H9 (cell line): ENCODE results near the gene BCHE. TPM values are rescaled to one million over a fixed set of nuclear protein-coding genes. Genes with fewer than 3 reads are reported as not detected.

Experiments used
- DNase-seq: peaks from one replicate; pipeline ENCODE4 v3.0.0-alpha.2; 2017
- H2AFZ ChIP-seq: one replicate; pipeline ENCODE4 v1.6.1; 2013; ENCODE audit warnings: mild to moderate bottlenecking, low read length, control low read depth, moderate library complexity
- H2AK5ac ChIP-seq: 2 replicates; pipeline ENCODE4 v1.6.1; 2013; ENCODE audit warnings: low read length, control low read depth, mixed read lengths; ENCODE audit not compliant: insufficient read length
- H2BK120ac ChIP-seq: one replicate; pipeline ENCODE4 v1.6.1; 2013; ENCODE audit warnings: low read depth, mild to moderate bottlenecking, low read length, control low read depth, inconsistent platforms; ENCODE audit not compliant: poor library complexity, severe bottlenecking
- H2BK12ac ChIP-seq: 2 replicates; pipeline ENCODE4 v1.6.1; 2013; ENCODE audit warnings: low read length, control low read depth, mixed read lengths, low read depth; ENCODE audit not compliant: insufficient read length
- H2BK15ac ChIP-seq: 2 replicates; pipeline ENCODE4 v1.6.1; 2013; ENCODE audit warnings: low read depth, low read length, control low read depth
- H2BK20ac ChIP-seq: one replicate; pipeline ENCODE4 v1.6.1; 2013; ENCODE audit warnings: low read depth, mild to moderate bottlenecking, low read length, control low read depth, inconsistent platforms; ENCODE audit not compliant: poor library complexity, severe bottlenecking
- H2BK5ac ChIP-seq: 2 replicates; pipeline ENCODE4 v1.6.1; 2013; ENCODE audit warnings: low read length, control low read depth, mixed read lengths; ENCODE audit not compliant: insufficient read length
- H3K14ac ChIP-seq: 2 replicates; pipeline ENCODE4 v1.6.1; 2013; ENCODE audit warnings: low read length, control low read depth; ENCODE audit not compliant: insufficient read depth
- H3K18ac ChIP-seq: 2 replicates; pipeline ENCODE4 v1.6.1; 2013; ENCODE audit warnings: low read depth, mild to moderate bottlenecking, mixed read lengths, low read length, control low read depth; ENCODE audit not compliant: insufficient read length
- H3K23ac ChIP-seq: 2 replicates; pipeline ENCODE4 v1.6.1; 2013; ENCODE audit warnings: low read length, control low read depth, mixed read lengths, low read depth; ENCODE audit not compliant: insufficient read length
- H3K23me2 ChIP-seq: 2 replicates; pipeline ENCODE4 v1.6.1; 2013; ENCODE audit warnings: low read depth, mild to moderate bottlenecking, mixed read lengths, low read length, control low read depth; ENCODE audit not compliant: insufficient read length, poor library complexity, severe bottlenecking
- H3K27ac ChIP-seq: 2 replicates; pipeline ENCODE4 v1.5.1; 2013; ENCODE audit warnings: low read length, control low read depth, mixed read lengths, low read depth; ENCODE audit not compliant: insufficient read length
- H3K27me3 ChIP-seq: 2 replicates; pipeline ENCODE4 v1.6.1; 2013; ENCODE audit warnings: low read length, control low read depth, inconsistent platforms; ENCODE audit not compliant: insufficient read depth
- H3K4ac ChIP-seq: 2 replicates; pipeline ENCODE4 v1.6.1; 2013; ENCODE audit warnings: low read depth, mild to moderate bottlenecking, control low read depth, inconsistent platforms, low read length, moderate library complexity
- H3K4me1 ChIP-seq: 2 replicates; pipeline ENCODE4 v1.6.1; 2013; ENCODE audit warnings: low read length, control low read depth, inconsistent platforms; ENCODE audit not compliant: insufficient read depth
- H3K4me2 ChIP-seq: 2 replicates; pipeline ENCODE4 v1.6.1; 2013; ENCODE audit warnings: low read length, control low read depth, mixed read lengths; ENCODE audit not compliant: insufficient read length, insufficient read depth
- H3K56ac ChIP-seq: 2 replicates; pipeline ENCODE4 v1.6.1; 2013; ENCODE audit warnings: low read depth, mild to moderate bottlenecking, mixed read lengths, low read length, control low read depth; ENCODE audit not compliant: insufficient read length
- H3K79me1 ChIP-seq: 2 replicates; pipeline ENCODE4 v1.6.1; 2013; ENCODE audit warnings: low read depth, mild to moderate bottlenecking, moderate library complexity, low read length, control low read depth, inconsistent platforms; ENCODE audit not compliant: insufficient read depth, poor library complexity, severe bottlenecking
- H3K79me2 ChIP-seq: 2 replicates; pipeline ENCODE4 v1.6.1; 2013; ENCODE audit warnings: low read length, control low read depth, inconsistent platforms; ENCODE audit not compliant: insufficient read depth
- H3K9ac ChIP-seq: 2 replicates; pipeline ENCODE4 v1.6.1; 2013; ENCODE audit warnings: low read length, control low read depth, mixed read lengths; ENCODE audit not compliant: insufficient read length; ENCODE audit errors: extremely low read depth
- H3K9me3 ChIP-seq: one replicate; pipeline ENCODE4 v1.6.1; 2013; ENCODE audit warnings: low read depth, low read length, inconsistent platforms; ENCODE audit not compliant: control insufficient read depth
- H3T11ph ChIP-seq: one replicate; pipeline ENCODE4 v1.6.1; 2013; ENCODE audit warnings: mild to moderate bottlenecking, low read length, control low read depth, inconsistent platforms
- H4K20me1 ChIP-seq: one replicate; pipeline ENCODE4 v1.6.1; 2013; ENCODE audit not compliant: control insufficient read depth, insufficient read length, insufficient read depth
- H4K5ac ChIP-seq: 2 replicates; pipeline ENCODE4 v1.6.1; 2013; ENCODE audit warnings: low read depth, mild to moderate bottlenecking, mixed read lengths, low read length, control low read depth; ENCODE audit not compliant: insufficient read length
- H4K8ac ChIP-seq: replicated peaks from 2 replicates; pipeline ENCODE4 v1.6.1; 2013; ENCODE audit warnings: low read length, control low read depth, mixed read lengths, low read depth; ENCODE audit not compliant: insufficient read length
- H4K91ac ChIP-seq: 2 replicates; pipeline ENCODE4 v1.6.1; 2013; ENCODE audit warnings: low read depth, mild to moderate bottlenecking, moderate library complexity, mixed read lengths, low read length, control low read depth; ENCODE audit not compliant: insufficient read length
- H3K27ac Mint-ChIP-seq, 3 experiments: 2 replicates in 2 of 3; 3 replicates in 1 of 3; pipeline ENCODE4 v1.8.0; 2020 to 2021; ENCODE audit warnings: mixed read lengths in 3 of 3, mild to moderate bottlenecking in 1 of 3, moderate library complexity in 1 of 3
- H3K27me3 Mint-ChIP-seq: 2 replicates; pipeline ENCODE4 v1.8.0; 2021; ENCODE audit warnings: low read depth, mild to moderate bottlenecking, moderate library complexity, mixed read lengths
- H3K36me3 Mint-ChIP-seq, 3 experiments: 2 replicates in 2 of 3; 3 replicates in 1 of 3; pipeline ENCODE4 v1.8.0; 2020 to 2021; ENCODE audit warnings: low read depth in 3 of 3, mixed read lengths in 3 of 3; ENCODE audit not compliant: insufficient read depth in 1 of 3
- H3K4me1 Mint-ChIP-seq, 2 experiments: 2 replicates each; pipeline ENCODE4 v1.8.0; 2020; ENCODE audit warnings: mixed read lengths in 2 of 2
- H3K4me3 Mint-ChIP-seq, 2 experiments: 2 replicates in 1 of 2; 3 replicates in 1 of 2; pipeline ENCODE4 v1.8.0; 2020 to 2021; ENCODE audit warnings: mild to moderate bottlenecking in 2 of 2, mixed read lengths in 2 of 2, moderate library complexity in 1 of 2
- H3K9me3 Mint-ChIP-seq, 2 experiments: 2 replicates in 1 of 2; 3 replicates in 1 of 2; pipeline ENCODE4 v1.8.0; 2020; ENCODE audit warnings: mild to moderate bottlenecking in 2 of 2, mixed read lengths in 2 of 2, moderate library complexity in 1 of 2
- WGBS: extraction: QIAGEN DNeasy Blood & Tissue Kit; methylation state at CpG from one replicate; pipeline ENCODE4 v1.1.7; 2013; ENCODE audit warnings: missing lambda C conversion rate, low lambda C conversion rate, mixed read lengths; ENCODE audit not compliant: insufficient read length; ENCODE audit errors: extremely low coverage; 5-methylcytosine and 5-hydroxymethylcytosine counted together
- total RNA-seq: library from RNA; stranded (reverse); gene quantifications from 2 replicates; pipeline ENCODE4 v1.2.1, GENCODE V29; 2021
- TF ChIP-seq, protein P1 (sequence below): fragments of 200-600 bp; sonication (generic); conservative IDR thresholded peaks from 3 replicates; pipeline ENCODE4 v1.8.0; 2021; ENCODE audit warnings: antibody characterized with exemption, mild to moderate bottlenecking

The BCHE gene
- total RNA-seq, 1 experiment from 2014 or later, result 1.4 TPM

DNA sequence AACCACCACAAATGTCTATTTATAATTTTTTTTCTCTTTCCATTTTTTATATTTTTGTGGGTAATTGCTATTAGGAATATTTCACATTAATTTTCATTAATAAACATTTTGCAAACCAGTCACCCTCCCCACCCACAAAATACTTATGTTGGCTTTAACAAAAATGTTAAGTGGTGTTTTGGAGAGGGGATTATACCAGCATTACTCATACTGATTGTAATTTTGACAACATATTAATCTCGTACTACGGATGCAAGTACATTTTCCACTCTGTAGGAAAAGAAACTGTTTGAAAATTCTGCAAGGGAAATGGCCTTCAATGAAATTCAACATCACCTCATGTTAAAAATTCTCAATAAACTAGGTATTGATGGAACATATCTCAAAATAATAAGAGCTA is 58.3 kb downstream of the BCHE start:
- Histone ChIP-seq H3K23ac (no peak overlapping the region), H2BK120ac (no peak overlapping the region), H2BK20ac (no peak overlapping the region), H2BK12ac (no peak overlapping the region), H3T11ph (no peak overlapping the region), H3K27me3 (no peaks in the 10 kb centered on the region), H3K18ac (no peak overlapping the region), H4K91ac (no peak overlapping the region), H3K56ac (no peak overlapping the region), H3K79me2 (no peaks in the 10 kb centered on the region), H3K79me1 (no peaks in the 10 kb centered on the region), H3K23me2 (no peaks in the 10 kb centered on the region), H3K14ac (no peak overlapping the region), H3K4me1 (no peaks in the 10 kb centered on the region), H3K4ac (no peak overlapping the region), H3K9ac (no peak overlapping the region), H2BK15ac (no peak overlapping the region), H2AFZ (no peak overlapping the region), H3K4me2 (no peak overlapping the region), H4K20me1 (no peaks in the 10 kb centered on the region), H3K9me3 (no peaks in the 10 kb centered on the region), H2BK5ac (no peak overlapping the region), H3K27ac (no peak overlapping the region), H2AK5ac (no peak overlapping the region), H4K8ac (no peak overlapping the region), H4K5ac (no peak overlapping the region)
- no peaks in the 10 kb centered on the region for H3K9me3 Mint-ChIP-seq
- H3K27me3 Mint-ChIP-seq, result no peaks in the 10 kb centered on the region
- H3K4me3 Mint-ChIP-seq, result no peak overlapping the region
- WGBS, result no CpG with 5 or more reads among the region's 2 CpGs
- H3K27ac Mint-ChIP-seq, result no peak overlapping the region
- no peaks in the 10 kb centered on the region; a peak in 1 of 7 replicates for H3K36me3 Mint-ChIP-seq
- TF ChIP-seq, protein P1, sequence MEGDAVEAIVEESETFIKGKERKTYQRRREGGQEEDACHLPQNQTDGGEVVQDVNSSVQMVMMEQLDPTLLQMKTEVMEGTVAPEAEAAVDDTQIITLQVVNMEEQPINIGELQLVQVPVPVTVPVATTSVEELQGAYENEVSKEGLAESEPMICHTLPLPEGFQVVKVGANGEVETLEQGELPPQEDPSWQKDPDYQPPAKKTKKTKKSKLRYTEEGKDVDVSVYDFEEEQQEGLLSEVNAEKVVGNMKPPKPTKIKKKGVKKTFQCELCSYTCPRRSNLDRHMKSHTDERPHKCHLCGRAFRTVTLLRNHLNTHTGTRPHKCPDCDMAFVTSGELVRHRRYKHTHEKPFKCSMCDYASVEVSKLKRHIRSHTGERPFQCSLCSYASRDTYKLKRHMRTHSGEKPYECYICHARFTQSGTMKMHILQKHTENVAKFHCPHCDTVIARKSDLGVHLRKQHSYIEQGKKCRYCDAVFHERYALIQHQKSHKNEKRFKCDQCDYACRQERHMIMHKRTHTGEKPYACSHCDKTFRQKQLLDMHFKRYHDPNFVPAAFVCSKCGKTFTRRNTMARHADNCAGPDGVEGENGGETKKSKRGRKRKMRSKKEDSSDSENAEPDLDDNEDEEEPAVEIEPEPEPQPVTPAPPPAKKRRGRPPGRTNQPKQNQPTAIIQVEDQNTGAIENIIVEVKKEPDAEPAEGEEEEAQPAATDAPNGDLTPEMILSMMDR, result no peak
- DNase-seq, result no peak
- H3K4me1 Mint-ChIP-seq, result no peaks in the 10 kb centered on the region
